DOHH2 (cell line): ENCODE data around the gene DCP1B.

Source experiments
- EZH2phosphoT487 ChIP-seq: fragments of 200-600 bp; sonication (generic); IDR thresholded peaks from 2 replicates; pipeline ENCODE4 v1.6.1; 2017; ENCODE audit warnings: borderline replicate concordance, mild to moderate bottlenecking, antibody characterized with exemption, low read length, moderate library complexity, mixed read lengths
- TF ChIP-seq, protein P1 (sequence below): fragments of 200-600 bp; sonication (generic); IDR thresholded peaks from one replicate; pipeline ENCODE4 v1.5.1; 2014; ENCODE audit warnings: antibody characterized with exemption, mild to moderate bottlenecking, low read depth, low read length; ENCODE audit not compliant: poor library complexity, severe bottlenecking

- TF ChIP-seq, protein P1, sequence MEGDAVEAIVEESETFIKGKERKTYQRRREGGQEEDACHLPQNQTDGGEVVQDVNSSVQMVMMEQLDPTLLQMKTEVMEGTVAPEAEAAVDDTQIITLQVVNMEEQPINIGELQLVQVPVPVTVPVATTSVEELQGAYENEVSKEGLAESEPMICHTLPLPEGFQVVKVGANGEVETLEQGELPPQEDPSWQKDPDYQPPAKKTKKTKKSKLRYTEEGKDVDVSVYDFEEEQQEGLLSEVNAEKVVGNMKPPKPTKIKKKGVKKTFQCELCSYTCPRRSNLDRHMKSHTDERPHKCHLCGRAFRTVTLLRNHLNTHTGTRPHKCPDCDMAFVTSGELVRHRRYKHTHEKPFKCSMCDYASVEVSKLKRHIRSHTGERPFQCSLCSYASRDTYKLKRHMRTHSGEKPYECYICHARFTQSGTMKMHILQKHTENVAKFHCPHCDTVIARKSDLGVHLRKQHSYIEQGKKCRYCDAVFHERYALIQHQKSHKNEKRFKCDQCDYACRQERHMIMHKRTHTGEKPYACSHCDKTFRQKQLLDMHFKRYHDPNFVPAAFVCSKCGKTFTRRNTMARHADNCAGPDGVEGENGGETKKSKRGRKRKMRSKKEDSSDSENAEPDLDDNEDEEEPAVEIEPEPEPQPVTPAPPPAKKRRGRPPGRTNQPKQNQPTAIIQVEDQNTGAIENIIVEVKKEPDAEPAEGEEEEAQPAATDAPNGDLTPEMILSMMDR: no peak
- TF ChIP-seq EZH2phosphoT487: no peak
Observed at GRCh38 chr12:1949771-1950470, 54.3 kb downstream of the DCP1B start.
